GM18907 (cell line): ENCODE measurements around the gene SRPRB.

Source experiments
- ATAC-seq: cut with Tn5 transposase; IDR thresholded peaks from one replicate; pipeline ENCODE4 v1.9.1; 2021; ENCODE audit warnings: mild to moderate bottlenecking, moderate library complexity; ENCODE audit not compliant: unreplicated experiment

SRPRB gene

DNA sequence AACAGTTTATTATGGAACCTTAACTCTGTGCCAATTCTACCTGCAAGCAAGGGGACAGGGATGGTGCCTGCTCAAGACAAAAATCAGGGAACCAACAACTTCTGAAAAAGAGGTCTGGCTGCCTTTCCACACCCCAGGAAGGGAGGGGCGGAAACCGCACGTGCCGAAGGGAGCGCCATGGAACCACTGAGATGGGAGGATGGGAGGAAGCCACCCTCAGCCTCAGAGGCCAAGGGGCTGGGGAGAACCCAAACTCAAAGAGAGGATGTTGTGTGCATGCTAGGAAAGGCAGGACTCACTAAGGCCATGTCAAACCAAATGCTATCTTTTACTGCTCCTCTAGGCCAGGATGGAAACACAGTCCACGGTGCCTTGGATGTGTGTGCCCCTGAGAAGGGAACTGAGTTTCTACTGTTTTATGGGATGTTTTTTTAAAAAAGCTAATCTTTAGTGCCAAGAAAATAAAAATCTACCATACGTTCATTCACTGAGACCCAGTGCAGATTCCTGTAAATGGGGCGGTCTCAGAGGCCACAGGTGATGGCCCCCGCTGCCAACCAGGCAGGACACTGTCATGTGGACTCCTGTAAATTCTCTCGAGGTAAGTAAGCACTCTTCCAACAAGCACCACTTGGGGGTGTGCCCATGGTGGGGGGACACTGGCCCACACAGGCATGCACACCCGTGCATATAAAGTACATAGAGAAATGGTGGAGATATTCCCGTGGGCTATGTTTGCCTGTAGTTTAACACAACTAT lies 20.5 kb downstream of the SRPRB start:
- ATAC-seq: no peak

DNA sequence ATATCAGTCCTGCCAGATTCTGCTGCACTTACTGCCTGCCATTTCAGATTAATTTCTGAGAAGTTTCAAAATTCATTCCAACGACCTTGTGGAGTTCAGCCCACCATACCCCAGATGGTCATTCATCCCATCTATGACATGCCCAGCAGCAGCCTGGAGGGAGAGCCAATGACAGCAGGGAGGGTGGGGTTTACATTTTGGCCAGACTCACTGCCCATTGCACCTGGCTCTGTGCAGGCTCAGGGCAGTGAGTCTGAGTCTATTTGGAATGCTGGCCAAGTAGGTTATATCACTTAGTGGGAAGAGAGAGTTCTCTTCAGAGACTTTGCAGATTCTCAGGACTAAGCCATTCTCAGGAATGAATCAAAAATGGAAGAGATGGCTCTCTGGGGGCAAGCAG lies 21.5 kb downstream of the SRPRB start:
- no peak for ATAC-seq

DNA sequence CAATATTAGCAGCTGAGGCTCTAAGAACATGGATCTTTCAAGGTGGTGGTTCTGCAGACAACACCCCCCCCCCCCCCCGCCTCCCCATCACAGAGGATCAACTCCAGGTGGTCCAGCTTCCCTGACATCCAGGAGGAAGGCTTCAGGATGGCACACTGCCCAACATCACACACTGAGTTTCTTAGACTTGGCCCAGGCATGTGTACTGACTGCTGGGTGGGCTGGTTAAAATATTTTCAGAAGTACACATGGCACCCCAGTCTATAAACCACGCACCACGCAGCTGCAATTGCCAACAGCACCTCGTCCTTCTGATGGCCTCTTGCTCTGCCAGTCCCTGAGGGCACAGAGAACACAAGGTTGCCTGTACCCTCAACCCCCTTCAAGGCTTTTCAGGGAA lies 22.1 kb downstream of the SRPRB start:
- ATAC-seq: no peak

DNA sequence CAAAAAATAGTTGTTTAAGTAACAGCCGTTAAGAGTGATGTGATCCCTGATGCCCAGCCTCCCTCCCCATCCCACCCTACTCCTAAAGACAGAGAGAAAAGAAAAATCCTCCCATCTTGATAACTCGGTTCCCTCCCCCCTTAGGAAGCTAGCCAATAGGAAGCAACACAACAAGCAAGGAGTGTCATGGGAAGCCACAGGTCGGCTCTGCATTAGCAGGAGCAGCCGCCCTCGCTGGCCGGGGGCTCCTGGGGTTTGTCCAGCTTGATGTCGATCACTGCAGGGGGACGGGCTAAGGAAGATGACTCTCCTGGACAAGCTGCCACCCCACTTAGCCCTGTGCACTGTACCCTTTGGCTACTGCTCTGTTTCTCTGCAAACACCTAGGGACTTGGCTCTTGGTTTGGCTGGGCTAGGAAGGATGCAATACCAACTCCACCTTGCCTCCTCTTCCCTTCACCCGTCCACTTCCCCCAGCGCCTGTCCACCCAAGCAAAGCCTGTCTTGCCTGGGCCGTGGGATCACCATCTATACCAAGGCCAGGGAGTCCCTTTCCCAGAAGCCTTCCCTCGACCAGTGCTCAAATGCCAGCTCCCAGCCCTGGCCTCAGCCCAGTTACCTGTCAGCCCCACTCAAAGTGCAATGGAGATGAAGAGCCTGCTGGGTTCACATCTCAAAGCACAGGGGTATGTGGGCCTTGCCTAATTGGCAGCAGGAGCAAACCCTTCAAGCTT lies 23.1 kb downstream of the SRPRB start:
- ATAC-seq: no peak

DNA sequence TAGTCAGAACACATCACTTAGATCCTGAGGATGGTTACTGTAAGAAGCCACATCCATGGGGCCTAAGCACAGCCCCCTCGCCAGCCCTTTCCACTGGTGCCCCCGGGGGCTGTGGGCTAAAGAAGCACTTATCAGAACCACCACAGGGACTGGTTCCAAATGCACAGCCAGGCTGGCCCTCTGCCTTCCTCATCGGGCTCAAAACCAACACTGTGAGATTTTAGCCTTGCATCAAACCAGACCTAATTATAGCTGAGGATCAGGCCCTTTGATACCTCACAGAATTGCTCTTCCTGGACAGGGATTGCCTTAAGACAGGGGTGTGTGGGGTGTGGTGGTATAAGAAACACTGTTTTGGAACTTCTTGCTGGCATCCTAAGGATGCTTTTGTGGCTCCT lies 23.7 kb downstream of the SRPRB start:
- ATAC-seq: no peak

DNA sequence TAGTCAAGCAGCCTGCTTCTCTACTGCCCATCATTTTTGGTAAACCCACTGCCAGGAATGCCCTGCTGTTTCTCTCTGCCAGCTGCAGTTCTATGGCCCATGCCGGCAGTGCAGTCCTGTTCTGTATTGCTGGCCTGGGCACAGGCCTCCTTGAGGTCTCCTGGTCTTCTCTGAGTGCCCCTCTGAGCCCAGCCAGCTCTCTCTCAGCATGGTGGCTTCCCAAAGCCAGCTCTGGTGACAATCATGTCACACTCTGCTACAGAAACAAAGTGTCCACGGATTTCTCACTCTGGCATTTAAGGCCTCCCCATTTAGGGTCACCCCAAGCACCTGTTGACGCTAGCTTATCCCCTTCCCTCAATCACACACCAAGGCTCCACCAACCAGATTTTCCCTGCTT lies 24.5 kb downstream of the SRPRB start:
- no peak for ATAC-seq

DNA sequence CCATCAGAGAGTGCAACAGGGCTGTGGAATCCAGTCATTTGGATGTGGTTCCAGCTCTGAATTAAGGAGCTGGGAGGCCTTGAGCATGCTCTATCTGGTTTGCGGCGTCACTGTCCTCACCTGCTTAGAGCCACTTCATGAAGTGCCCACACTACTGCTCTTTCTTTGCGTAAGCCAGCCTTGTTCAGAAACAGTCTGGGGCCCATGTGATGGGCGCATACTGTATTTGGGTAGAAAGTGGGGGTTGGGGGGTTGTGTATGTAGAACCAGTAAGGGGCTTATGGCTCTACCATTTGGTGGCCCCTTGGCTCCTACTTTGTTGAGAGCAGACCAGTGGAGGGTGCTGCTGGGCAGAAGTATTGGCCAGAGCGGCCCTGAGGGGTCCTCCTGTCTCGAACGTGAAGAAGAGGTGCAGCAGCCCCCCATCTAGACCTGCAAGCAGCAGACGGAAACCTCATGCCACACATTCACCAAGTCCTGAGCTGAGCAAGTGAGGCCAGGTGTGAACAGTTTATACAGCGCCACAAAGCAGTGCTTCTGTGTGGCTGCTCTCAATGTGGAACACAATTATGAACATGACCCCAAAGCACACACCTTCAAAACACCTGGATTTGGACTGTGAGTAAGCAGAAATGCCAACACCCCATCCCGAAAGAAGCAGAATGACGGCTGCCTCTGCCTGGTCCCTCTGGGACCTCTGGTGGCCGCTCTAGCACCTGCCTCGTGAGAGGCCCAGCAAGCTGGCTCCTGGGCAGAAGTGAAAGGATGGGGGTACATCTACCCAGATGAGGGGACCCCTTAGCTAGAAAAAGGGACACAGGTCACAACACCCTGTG lies 26.6 kb downstream of the SRPRB start:
- no peak for ATAC-seq

DNA sequence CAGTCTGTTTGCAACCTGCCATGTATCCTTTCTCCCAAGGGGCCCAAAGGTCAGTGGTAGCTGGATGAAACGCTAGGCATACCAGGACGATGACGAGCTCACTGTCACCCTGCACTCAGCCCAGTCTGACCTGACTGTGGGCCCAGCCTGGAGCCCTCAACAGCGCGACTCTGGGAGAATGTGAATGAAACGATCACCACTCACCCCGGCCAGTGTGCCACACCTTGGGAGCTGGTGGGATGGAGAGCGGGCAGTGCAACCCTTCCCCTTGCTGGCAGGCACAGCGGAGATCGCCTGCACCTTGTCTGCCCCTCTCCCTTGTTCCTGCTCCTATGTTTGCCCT lies 27.2 kb downstream of the SRPRB start:
- ATAC-seq: no peak

DNA sequence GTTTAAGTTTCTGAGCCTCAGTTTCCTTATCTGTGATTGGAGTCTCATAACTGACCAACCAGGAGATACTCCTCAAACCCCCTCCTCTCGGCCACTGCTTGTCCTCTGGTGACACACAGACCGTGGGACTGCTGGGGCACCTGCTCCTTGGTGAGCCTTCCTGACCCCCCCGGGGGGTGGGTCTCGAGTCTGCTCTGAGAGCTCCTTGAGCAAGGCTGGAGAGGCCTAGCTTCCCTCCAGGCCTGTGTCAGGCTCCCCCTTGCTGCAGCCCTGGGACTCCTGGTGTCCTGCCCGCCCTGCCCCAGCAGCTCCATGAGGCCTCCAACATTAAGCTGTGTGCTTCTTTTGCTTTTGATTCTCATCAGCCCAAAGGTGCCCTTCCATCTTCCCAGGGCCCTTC lies 27.7 kb downstream of the SRPRB start:
- ATAC-seq: no peak

DNA sequence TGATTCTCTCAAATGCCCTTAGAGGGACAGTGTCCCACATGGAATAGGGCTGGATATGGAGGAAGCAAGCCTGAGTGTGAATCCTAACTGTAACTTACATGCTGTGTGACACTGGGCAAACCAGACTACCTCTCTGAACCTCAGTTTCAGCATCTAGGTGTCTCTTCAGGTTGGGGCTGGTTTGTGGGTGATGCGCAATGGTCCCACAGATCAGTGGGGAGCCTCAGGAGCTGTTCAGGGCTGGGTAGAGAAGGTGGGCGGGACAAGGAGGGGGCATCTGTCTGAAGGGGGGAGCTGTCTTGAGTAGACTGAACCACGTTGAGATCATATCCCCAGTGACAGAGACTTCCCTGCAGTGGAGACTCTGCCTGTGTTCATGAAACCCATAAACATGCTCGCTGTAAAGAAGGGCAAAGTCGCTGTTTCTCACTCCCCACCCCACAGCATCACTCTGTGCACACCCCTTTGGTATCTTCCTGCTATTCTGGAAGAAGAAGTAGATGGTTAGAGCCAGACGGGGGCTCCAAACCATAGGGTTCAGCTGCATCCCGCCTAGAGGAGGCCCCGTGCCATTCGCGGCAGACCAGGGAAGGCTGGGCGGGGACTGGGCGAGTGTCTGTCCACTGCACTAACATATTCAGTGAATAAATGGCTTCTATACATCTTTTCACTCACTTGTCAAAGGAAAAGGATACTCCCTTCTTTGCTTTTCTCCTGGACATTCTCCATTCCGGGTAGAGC lies 28.4 kb downstream of the SRPRB start:
- no peak for ATAC-seq

DNA sequence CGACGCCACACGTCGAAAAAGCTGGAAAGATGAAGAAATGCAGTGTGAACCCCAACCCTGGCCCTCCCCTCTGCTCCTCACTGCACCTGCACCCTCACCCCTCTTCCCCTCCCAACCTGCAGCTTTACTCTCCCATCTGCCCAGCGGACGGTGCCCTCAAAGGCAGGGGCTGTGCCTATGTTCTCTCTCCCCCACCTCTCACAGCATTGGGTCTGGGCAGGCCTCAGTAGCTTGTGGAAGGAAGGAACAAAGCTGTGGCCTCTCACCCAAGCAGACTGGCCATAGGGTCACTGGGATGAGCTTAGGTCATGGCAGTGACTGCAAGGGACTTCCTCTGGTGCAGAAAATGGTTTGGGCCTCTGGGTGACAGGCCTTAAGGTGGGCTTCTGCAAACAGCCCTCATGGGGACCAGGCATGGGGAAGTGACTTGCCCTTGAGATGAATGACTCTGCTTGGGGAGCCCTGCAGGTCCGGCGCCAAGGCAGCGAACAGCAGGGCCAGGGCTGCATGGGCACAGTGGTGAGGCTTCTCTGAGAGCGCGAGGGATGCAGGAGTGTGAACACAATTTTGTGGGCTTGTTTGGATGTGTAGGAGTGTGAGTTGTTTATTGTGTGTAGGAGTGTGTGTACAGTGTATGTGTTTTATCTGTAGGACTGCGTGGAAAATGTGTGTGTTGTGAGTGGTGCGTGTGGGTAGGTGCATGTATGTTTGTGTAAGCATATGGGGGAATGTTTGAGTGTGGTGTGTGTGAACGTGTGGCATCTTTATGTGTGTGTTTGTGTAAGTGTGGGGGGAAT lies 29.2 kb downstream of the SRPRB start:
- no peak for ATAC-seq

DNA sequence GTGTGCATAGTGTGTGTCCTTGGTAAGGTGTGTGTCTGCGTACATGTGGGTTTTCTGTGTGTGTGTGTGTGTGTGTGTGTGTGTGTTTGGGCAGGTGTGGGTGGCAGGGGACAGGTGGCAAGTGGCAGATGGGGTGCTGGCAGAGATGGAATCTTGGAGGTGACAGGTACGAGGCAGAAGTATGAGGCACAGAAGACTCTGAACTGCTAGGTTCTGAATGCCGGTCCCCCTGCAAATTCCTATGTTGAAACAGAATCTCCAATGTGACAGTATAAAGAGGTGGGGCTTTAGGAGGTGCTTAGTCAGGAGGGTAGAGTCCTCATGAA lies 29.8 kb downstream of the SRPRB start:
- ATAC-seq: no peak

DNA sequence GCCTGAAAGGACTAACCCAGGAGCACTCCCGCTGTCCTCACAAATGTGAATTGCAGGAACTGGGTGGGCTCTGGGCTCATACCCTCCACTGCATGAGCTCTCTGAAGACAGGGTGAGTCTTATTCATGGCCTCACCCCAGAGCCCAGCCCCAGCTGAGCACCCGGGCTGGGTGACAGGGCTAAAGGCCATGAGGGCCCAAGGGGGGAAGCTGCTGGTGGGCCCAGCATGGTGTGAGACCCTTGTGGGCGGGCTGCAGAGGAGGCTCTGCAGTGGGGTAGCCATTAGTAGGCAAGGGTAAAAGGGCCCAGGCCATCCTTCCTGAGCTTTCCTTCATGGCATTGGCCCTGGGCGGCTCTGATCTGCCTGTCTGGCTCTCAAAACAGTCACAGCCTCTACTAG lies 30.3 kb downstream of the SRPRB start:
- no peak for ATAC-seq

DNA sequence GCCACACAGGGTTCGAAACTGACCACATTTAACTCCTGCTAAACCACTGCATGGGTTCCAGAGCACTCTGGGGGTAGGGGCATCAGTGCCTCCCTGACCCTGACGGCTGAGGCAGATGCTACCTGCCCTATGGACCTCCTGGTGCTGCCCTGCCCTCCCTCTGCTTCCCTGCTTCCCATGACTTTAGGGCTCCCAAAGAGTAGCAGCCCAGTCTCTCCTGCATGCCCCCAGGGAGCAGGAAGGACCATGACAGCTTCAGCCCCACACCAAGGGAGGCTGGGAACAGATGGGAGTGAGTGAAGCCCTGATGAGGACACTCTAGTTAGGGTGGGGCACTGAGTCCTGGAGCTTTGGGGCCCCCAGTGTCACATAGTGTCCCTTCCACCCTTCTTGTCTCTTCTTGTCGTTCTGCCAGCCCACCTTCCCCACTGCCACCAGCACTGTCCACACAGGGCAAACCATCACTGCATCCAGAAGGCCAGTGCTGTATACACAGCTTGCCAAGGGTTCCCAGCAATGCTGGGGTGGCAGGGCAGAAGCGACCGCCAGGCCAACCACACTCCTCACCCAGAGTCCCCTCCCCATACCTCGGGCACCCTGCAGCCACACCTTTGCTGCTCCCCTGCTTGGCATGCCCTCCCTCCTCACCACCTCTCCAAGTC lies 31.0 kb downstream of the SRPRB start:
- ATAC-seq: no peak

DNA sequence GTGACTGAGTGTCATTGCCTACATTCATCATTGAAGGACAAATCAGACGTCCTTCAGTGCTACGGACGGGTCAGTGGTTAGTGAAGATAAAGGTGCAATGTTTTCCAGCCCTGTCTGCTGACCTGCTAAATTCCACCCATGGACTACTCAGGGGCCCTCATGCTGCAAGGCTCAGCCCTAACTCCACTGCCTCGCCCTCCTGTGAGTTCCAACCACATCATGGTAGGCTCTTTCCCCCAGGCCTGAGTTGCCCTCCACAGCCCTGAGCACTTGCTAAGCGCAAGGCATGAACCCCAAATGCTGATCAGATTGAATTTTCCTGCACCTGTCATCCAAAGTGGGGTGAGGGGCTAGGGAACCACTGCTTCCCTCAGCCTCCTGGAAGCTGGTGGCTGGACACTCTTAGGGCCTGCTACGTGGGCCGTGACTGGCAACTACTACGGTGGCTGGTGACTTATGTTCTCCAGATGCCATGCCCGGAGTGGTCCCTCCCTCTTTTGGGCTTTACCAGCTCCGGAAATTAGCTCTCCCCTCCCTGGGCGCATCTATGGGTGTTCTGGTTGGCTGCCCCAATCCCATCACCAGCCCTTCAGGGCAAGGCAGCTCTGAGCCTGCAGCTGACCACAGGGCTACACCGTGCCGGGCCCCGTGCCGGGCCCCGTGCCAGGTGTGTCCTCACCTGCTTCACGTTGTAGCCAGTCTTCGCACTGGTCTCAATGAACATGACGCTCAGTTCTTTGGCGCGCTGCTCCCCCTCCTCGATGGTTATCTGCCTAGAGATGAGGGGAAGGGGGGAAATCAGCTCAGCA lies 32.1 kb downstream of the SRPRB start:
- no peak for ATAC-seq

DNA sequence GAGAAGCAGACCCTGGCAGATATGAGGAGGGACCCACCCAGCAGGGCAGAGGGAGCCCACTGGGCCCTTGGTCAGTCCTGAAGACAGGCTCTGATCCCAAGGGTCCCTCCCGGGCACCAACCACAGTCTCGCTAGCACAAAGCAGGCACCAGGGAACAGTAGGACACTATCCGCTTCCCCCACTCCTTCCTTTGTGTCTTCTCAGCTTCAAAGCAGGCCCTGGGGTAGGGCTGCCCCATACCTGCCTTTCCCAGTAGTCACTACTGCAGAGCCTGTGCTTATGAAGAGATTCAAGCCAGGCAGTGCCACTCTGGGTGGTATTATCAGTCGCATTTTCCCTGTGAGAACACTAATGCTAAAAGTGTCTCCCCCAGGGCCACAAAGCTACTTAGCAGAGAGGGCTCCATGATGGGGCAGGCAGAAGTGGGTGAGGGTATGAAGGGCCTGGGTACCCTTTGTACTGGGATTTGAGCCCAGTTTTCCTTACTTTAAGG lies 32.7 kb downstream of the SRPRB start:
- ATAC-seq: no peak

DNA sequence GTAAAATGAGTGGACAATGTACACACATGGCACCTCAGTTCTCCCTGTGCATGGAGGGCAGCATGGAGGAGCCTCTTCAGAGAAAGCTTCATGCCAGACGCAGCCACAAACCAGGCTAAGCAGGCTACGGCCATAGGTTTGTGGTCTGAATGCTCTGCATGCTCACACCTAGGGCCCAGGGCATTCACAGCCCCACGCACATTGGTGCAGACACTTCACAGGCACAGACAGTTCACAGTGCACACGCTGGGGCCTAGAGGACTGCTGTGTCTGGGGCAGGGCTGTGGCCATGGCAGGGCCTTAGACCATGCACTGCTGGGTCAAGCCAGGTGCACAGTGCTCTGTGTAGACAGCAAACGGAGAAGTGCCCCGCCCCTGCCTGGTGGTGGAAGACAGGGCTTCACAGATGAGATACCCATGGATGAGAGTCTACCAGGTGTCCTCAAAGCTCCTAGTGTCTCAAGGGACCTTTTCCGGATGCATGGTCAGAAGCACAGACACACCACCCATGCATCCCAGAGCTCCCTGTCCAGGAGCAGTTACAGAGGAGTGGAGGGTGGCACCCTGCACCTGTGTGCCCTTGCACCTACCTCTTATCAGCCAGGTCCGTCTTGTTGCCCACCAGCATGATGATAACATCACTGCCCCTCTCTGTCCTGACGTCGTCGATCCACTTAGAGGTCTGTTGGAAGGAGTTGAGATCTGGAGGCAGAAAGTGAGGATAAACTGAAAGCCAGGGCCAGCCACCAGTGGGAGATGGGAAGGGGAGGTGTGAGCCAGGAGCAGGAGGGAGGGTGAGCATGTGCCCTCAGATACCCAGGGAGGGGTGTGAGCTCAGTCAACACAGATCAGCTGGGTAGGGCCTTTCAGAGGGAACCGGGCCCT lies 33.5 kb downstream of the SRPRB start:
- no peak for ATAC-seq
